Prostate gland (tissue), 2 donors: ENCODE data around the gene CPNE1. TPM values are rescaled to one million over a fixed set of nuclear protein-coding genes. Genes with fewer than 3 reads are reported as not detected.

Experiments used
- DNase-seq: peaks from one replicate; pipeline ENCODE4 v3.0.0-alpha.2; 2019; ENCODE audit warnings: low spot score
- H3K27ac ChIP-seq, 2 donors: fragments of 200-600 bp; sonication (generic); 2 replicates each; pipeline ENCODE4 v1.5.1; 2017 to 2019
- H3K27me3 ChIP-seq: fragments of 200-600 bp; sonication (generic); replicated peaks from 2 replicates; pipeline ENCODE4 v1.5.1; 2019; ENCODE audit not compliant: insufficient read depth
- H3K36me3 ChIP-seq, 2 donors: fragments of 200-600 bp; sonication (generic); 1 replicate in 1 of 2; 2 replicates in 1 of 2; pipeline versions ENCODE4 v1.5.1 to v1.8.1; 2017 to 2019
- H3K4me1 ChIP-seq: fragments of 200-600 bp; sonication (generic); replicated peaks from 2 replicates; pipeline ENCODE4 v1.5.1; 2019
- H3K4me3 ChIP-seq, 2 donors: fragments of 200-600 bp; sonication (generic); 2 replicates each; pipeline ENCODE4 v1.5.1; 2017 to 2019
- H3K9me3 ChIP-seq: fragments of 200-600 bp; sonication (generic); 2 replicates; pipeline ENCODE4 v1.5.1; 2017
- CTCF ChIP-seq, 4 experiments: fragments of 200-600 bp in 2 of 4; fragments of 450-650 bp in 2 of 4; sonication (generic) in 2 of 4; IDR thresholded peaks; 1 replicate in 3 of 4; 2 replicates in 1 of 4; pipeline ENCODE4 v1.5.1; 2016 to 2019; ENCODE audit warnings: antibody characterized with exemption in 4 of 4, mild to moderate bottlenecking in 2 of 4, moderate library complexity in 2 of 4
- POLR2A ChIP-seq: fragments of 450-650 bp; IDR thresholded peaks from one replicate; pipeline ENCODE4 v1.6.1; 2016; ENCODE audit warnings: antibody characterized with exemption, mild to moderate bottlenecking
- POLR2AphosphoS5 ChIP-seq: sonication (generic); formaldehyde crosslinking; IDR thresholded peaks from one replicate; pipeline ENCODE4 v1.6.1; 2017; ENCODE audit warnings: antibody characterized with exemption
- WGBS: methylation state at CpG from one replicate; pipeline ENCODE4 v1.1.5; 2018; 5-methylcytosine and 5-hydroxymethylcytosine counted together
- intact Hi-C: fragments of 100-400 bp; cut with DNase I; formaldehyde crosslinking; loops from one replicate; pipeline ENCODE4 v1.14.2; 2022
- total RNA-seq, 2 donors: library from RNA; depleted of rRNA; stranded (reverse); fragments of >200 nt; gene quantifications; one replicate each; pipeline ENCODE4 v1.1.0, GENCODE V29; 2016

Gene CPNE1
- total RNA-seq, 2 donors from 2014 or later: 90.1 to 91.4 TPM

GRCh38 chr20:35637276-35637675, 27.4 kb downstream of the CPNE1 start:
- Histone ChIP-seq H3K4me1 (no peaks in the 10 kb centered on the region), H3K4me3 (no peak overlapping the region), H3K9me3 (no peaks in the 10 kb centered on the region), H3K36me3 (no peaks in the 10 kb centered on the region), H3K27me3 (no peaks in the 10 kb centered on the region), H3K27ac (no peak overlapping the region)
- intact Hi-C loops: no loop called here
- 94% methylated on average over 6 of the region's 6 CpGs for WGBS
- DNase-seq: no peak
- TF ChIP-seq CTCF (IDR thresholded peaks at IDR 0.05) (no peak), POLR2A (no peak), POLR2AphosphoS5 (no peak)

- Histone ChIP-seq H3K9me3 (no peaks in the 10 kb centered on the region), H3K27me3 (no peaks in the 10 kb centered on the region), H3K4me3 (no peak overlapping the region), H3K36me3 (peaks cover 4 to 10% of the 10 kb centered on the region in 2 donors), H3K4me1 (no peaks in the 10 kb centered on the region), H3K27ac (no peak overlapping the region)
- TF ChIP-seq POLR2A (no peak), CTCF (IDR thresholded peaks at IDR 0.05) (no peak), POLR2AphosphoS5 (no peak)
- intact Hi-C loops: no loop called here
- no peak for DNase-seq
- WGBS: 93% methylated on average over 2 of the region's 2 CpGs
Observed at GRCh38 chr20:35636095-35636494, 28.6 kb downstream of the CPNE1 start.

DNA sequence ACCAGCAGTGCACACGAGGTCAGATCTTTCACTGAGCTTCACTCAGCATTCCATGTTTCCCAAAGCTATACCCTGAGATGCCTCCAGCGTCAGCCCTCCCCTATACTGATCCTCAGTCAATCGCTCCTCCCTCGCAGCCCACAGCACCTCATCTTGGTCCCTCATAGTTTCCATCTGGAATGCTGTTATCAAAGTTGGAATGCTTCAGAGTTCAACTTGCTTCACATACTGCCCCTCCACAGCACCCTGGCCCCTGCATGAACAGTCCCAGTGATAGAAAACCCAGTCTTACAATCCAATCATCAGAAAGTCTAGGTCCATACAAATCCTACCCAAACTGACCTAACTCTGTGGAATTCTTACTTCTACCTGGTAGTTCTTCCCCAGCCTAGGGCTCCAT, 29.0 kb downstream of the CPNE1 start:
- Histone ChIP-seq H3K27me3 (no peaks in the 10 kb centered on the region), H3K36me3 (peaks cover 4 to 14% of the 10 kb centered on the region in 2 donors), H3K4me3 (no peak overlapping the region), H3K4me1 (no peaks in the 10 kb centered on the region), H3K9me3 (no peaks in the 10 kb centered on the region), H3K27ac (no peak overlapping the region)
- intact Hi-C loops: no loop called here
- DNase-seq: no peak
- WGBS: 84% methylated on average over 4 of the region's 4 CpGs
- TF ChIP-seq POLR2A (no peak), POLR2AphosphoS5 (no peak), CTCF (IDR thresholded peaks at IDR 0.05) (no peak)

DNA sequence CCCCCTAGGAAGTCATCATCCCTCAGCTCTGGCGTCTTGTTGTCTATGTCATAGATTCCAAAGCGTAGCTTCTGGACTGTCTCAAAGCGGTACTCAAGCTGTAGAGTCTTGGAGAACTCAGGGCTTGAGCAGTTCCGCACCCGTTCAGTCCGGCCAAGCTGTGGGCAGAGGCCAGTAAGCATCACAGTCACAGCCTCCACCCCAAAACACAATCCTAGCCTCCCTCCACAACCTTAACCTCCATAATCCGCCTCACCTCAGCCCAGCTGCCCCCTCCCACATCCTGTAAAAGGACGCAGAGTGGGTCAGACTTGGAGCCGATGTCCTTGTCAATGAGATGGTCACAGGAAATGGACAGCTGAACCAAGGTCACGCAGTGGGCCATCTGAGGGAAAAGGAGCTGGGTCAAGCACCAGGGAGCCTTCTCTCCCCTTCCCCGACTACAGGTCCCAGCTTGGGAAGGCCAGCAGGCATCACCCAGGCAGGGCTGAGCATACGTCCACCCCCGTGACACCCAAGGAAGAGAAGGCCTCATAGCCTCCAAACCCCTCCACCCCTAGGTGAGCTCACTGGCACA, 32.1 kb downstream of the CPNE1 start:
- no peaks in the 10 kb centered on the region for H3K4me1 ChIP-seq
- peaks cover 4 to 17% of the 10 kb centered on the region in 2 donors for H3K36me3 ChIP-seq
- DNase-seq: no peak
- TF ChIP-seq POLR2AphosphoS5 (no peak), POLR2A (no peak), CTCF (IDR thresholded peaks at IDR 0.05) (no peak)
- intact Hi-C loops: no loop called here
- 96% methylated on average over 13 of the region's 13 CpGs for WGBS
- H3K4me3 ChIP-seq: no peak overlapping the region
- H3K27me3 ChIP-seq: no peaks in the 10 kb centered on the region
- H3K9me3 ChIP-seq: no peaks in the 10 kb centered on the region
- no peak overlapping the region for H3K27ac ChIP-seq

GRCh38 chr20:35630636-35631035, 34.1 kb downstream of the CPNE1 start:
- Histone ChIP-seq H3K36me3 (peaks cover 9 to 29% of the 10 kb centered on the region in 2 donors), H3K4me1 (no peaks in the 10 kb centered on the region), H3K4me3 (no peak overlapping the region), H3K27ac (no peak overlapping the region), H3K27me3 (no peaks in the 10 kb centered on the region), H3K9me3 (no peaks in the 10 kb centered on the region)
- DNase-seq: no peak
- TF ChIP-seq POLR2A: no peak
- no peak for TF ChIP-seq POLR2AphosphoS5
- TF ChIP-seq CTCF (IDR thresholded peaks at IDR 0.05): no peak
- intact Hi-C loops: no loop called here
- WGBS: 92% methylated on average over 3 of the region's 4 CpGs
